Heart left ventricle (tissue), 16 donors: ENCODE data around the gene SLX4IP. TPM values are rescaled to one million over a fixed set of nuclear protein-coding genes. Genes with fewer than 3 reads are reported as not detected.
A peak's percentile ranks its signal among the peaks of the same experiment; 100 is the strongest.

Source experiments
- ATAC-seq, 4 donors: fragments of 200-7000 bp; cut with Tn5 transposase; one replicate each; pipeline ENCODE4 v1.9.1; 2020 to 2022; ENCODE audit warnings: moderate library complexity in 4 of 4, mild to moderate bottlenecking in 3 of 4, moderate number of reproducible peaks in 1 of 4
- DNase-seq, 5 donors: peaks; one replicate each; pipeline ENCODE4 v3.0.0-alpha.2; 2020
- H3K27ac ChIP-seq, 12 donors: fragments of 200-600 bp; sonication (generic) in 4 of 12; one replicate each; pipeline versions ENCODE4 v1.5.0 to v1.8.0; 2016 to 2022; ENCODE audit warnings: mild to moderate bottlenecking in 2 of 12
- H3K27me3 ChIP-seq, 9 donors: fragments of 200-600 bp; sonication (generic) in 2 of 9; one replicate each; pipeline versions ENCODE4 v1.5.1 to v1.8.0; 2016 to 2022; ENCODE audit warnings: mild to moderate bottlenecking in 3 of 9
- H3K36me3 ChIP-seq, 9 donors: fragments of 200-600 bp; sonication (generic) in 2 of 9; one replicate each; pipeline versions ENCODE4 v1.5.0 to v1.8.0; 2018 to 2022; ENCODE audit warnings: mild to moderate bottlenecking in 2 of 9
- H3K4me1 ChIP-seq, 12 donors: fragments of 200-600 bp; sonication (generic) in 4 of 12; one replicate each; pipeline versions ENCODE4 v1.5.0 to v1.8.0; 2016 to 2022; ENCODE audit warnings: mild to moderate bottlenecking in 3 of 12
- H3K4me3 ChIP-seq, 12 donors: fragments of 200-600 bp; sonication (generic) in 4 of 12; one replicate each; pipeline versions ENCODE4 v1.5.0 to v1.8.0; 2017 to 2022; ENCODE audit warnings: mild to moderate bottlenecking in 9 of 12, moderate library complexity in 4 of 12
- H3K9me3 ChIP-seq, 12 donors: fragments of 200-600 bp; sonication (generic) in 4 of 12; one replicate each; pipeline versions ENCODE4 v1.5.0 to v1.8.0; 2016 to 2022; ENCODE audit warnings: mild to moderate bottlenecking in 1 of 12
- CTCF ChIP-seq, 12 donors: fragments of 200-600 bp; sonication (generic) in 4 of 12; IDR thresholded peaks; one replicate each; pipeline versions ENCODE4 v1.5.0 to v1.8.0; 2018 to 2022; ENCODE audit warnings: antibody characterized with exemption in 12 of 12, mild to moderate bottlenecking in 5 of 12
- POLR2A ChIP-seq, 2 donors: fragments of 450-650 bp; IDR thresholded peaks; one replicate each; pipeline ENCODE4 v1.6.1; 2017; ENCODE audit warnings: antibody characterized with exemption in 2 of 2, mild to moderate bottlenecking in 2 of 2, moderate library complexity in 2 of 2
- WGBS, 4 donors: extraction: QIAGEN DNeasy Blood & Tissue Kit in 2 of 4; methylation state at CpG; one replicate each; pipeline versions ENCODE4 v1.1.5 to v1.1.7; 2013 to 2018; 5-methylcytosine and 5-hydroxymethylcytosine counted together
- intact Hi-C, 10 donors: fragments of 100-400 bp; cut with DNase I; formaldehyde crosslinking; loops; one replicate each; pipeline versions ENCODE4 v1.11.1 to v1.14.2; 2022
- polyA plus RNA-seq, 2 donors: library from polyadenylated mRNA; stranded (reverse); fragments of 200-250 nt; gene quantifications; one replicate each; pipeline ENCODE4 v1.2.3, GENCODE V29; 2013
- total RNA-seq, 9 donors: library from RNA; depleted of rRNA in 2 of 9; stranded (reverse); fragments of >200 nt in 2 of 9; fragmentation: NEBNext Ultra II Directional in 3 of 9; extraction: Animal tissue kit (Norgen Biotek cat#: 25700) in 3 of 9; gene quantifications; one replicate each; pipeline versions ENCODE4 v1.1.0 to v1.2.4, GENCODE V29; 2016 to 2023
- donor health status: ischemic (EF 13 %, LVEDD 7.1; RV severe dilation, severe dysfunction).
- donor health status: healthy with polysubstance abuse.
- donor health status: DM: no; HTN: yes; CAD: no.
- donor health status: DM: no; HTN: no; CAD: no.
- donor health status: ischemic (EF 25% LVEDD 6.9; RV normal size, moderate dysfunction).
- donor health status: ischemic (EF 25% LVEDD 5.7; RV mildly dilated, moderate dysfunction).
- donor health status: healthy.
- donor health status: DM: yes; HTN: yes; CAD: no.
- donor health status: ischemic (EF 35%, LVEDD 5.7; RV mildly dilated, moderate dysfunction).
- donor health status: nonischemic (EF 11% LVEDD 7.7; RV severe dilation, severe dysfunction).
- donor health status: DM: yes; HTN: yes; CAD: no.
- donor health status: PGD.
- donor health status: ischemic (EF 29% LVEDD 5.4; RV normal size, mild dysfunction).
- donor health status: nonischemic (EF 23%, LVEDD 6.1; RV moderate dilation, normal function).

SLX4IP gene
- total and polyA plus RNA-seq, 11 donors, result 1.1 to 4.3 (median 2.4) TPM

- H3K4me1 ChIP-seq, result peaks cover 0 to 31% (median 0%) of the 10 kb centered on the region in 12 donors
- no peaks in the 10 kb centered on the region for H3K36me3 ChIP-seq
- intact Hi-C loops, result no loop called here
- DNase-seq, result no peak
- H3K9me3 ChIP-seq, result no peaks in the 10 kb centered on the region
- H3K4me3 ChIP-seq, result no peak overlapping the region
- no peaks in the 10 kb centered on the region for H3K27me3 ChIP-seq
- ATAC-seq, result no peak
- TF ChIP-seq CTCF (IDR thresholded peaks at IDR 0.05), result no peak
- no peak for TF ChIP-seq POLR2A (IDR thresholded peaks at IDR 0.05)
- 90 to 93% (median 91%) methylated on average over 2 of the region's 2 CpGs for WGBS, 4 donors
- H3K27ac ChIP-seq, result no peak overlapping the region
These were observed 61.4 kb downstream of the SLX4IP start for GRCh38 chr20:10496465-10496864.

DNA sequence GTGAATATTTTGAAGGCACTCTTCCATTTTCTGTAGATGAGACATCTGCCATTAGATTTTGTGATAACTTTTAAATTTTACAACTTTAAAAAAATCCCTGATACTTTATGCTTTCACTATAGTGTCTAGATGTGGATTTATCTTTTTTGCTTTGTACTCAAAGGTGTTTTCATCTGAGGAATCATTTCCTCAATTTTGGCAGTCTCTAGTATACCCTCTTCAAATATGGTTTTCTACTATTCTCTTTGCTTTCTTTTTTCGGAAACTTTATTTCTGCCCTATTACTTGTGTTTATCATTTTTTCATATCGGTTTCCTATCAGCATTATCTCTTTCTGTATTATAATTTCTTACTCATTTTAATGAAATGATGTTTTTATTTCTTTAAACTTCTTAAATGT lies 62.2 kb downstream of the SLX4IP start:
- DNase-seq, result no peak
- intact Hi-C loops, result no loop called here
- ATAC-seq, result no peak
- Histone ChIP-seq H3K4me1 (peaks cover 0 to 24% (median 0%) of the 10 kb centered on the region in 12 donors), H3K9me3 (no peaks in the 10 kb centered on the region), H3K36me3 (no peaks in the 10 kb centered on the region), H3K4me3 (no peak overlapping the region), H3K27me3 (no peaks in the 10 kb centered on the region), H3K27ac (no peak overlapping the region)
- TF ChIP-seq CTCF (IDR thresholded peaks at IDR 0.05) (no peak), POLR2A (IDR thresholded peaks at IDR 0.05) (no peak)
- 92 to 96% (median 93%) methylated on average over 2 of the region's 2 CpGs for WGBS, 4 donors

GRCh38 chr20:10497791-10498190 lies 62.7 kb downstream of the SLX4IP start:
- H3K9me3 ChIP-seq, result no peaks in the 10 kb centered on the region
- TF ChIP-seq POLR2A (IDR thresholded peaks at IDR 0.05), result no peak
- TF ChIP-seq CTCF (IDR thresholded peaks at IDR 0.05), result no peak
- intact Hi-C loops, result no loop called here
- H3K4me3 ChIP-seq, result no peak overlapping the region
- no peaks in the 10 kb centered on the region for H3K36me3 ChIP-seq
- H3K27me3 ChIP-seq, result no peaks in the 10 kb centered on the region
- no peak overlapping the region for H3K27ac ChIP-seq
- no peak for DNase-seq
- H3K4me1 ChIP-seq, result peaks cover 0 to 24% (median 0%) of the 10 kb centered on the region in 12 donors
- no peak for ATAC-seq

GRCh38 chr20:10498200-10498599 lies 63.1 kb downstream of the SLX4IP start:
- Histone ChIP-seq H3K4me1 (peaks cover 0 to 24% (median 0%) of the 10 kb centered on the region in 12 donors), H3K36me3 (no peaks in the 10 kb centered on the region), H3K27me3 (no peaks in the 10 kb centered on the region), H3K4me3 (no peak overlapping the region), H3K27ac (no peak overlapping the region), H3K9me3 (no peaks in the 10 kb centered on the region)
- intact Hi-C loops, result no loop called here
- DNase-seq (peak in 1 of 5 donors; percentile 30), ATAC-seq (peak in 3 of 4 donors; percentile 67 to 84 (median 84))
- WGBS, 4 donors, result 32 to 41% (median 36%) methylated on average over 1 of the region's 1 CpG
- no peak for TF ChIP-seq CTCF (IDR thresholded peaks at IDR 0.05)
- TF ChIP-seq POLR2A (IDR thresholded peaks at IDR 0.05), result no peak
